Nephron (organoid): ENCODE results near the gene SHISA6.

Experiments
- H3K27ac Mint-ChIP-seq, 3 experiments: 2 replicates each; pipeline ENCODE4 v1.8.0; 2020; ENCODE audit warnings: mixed read lengths in 3 of 3, mild to moderate bottlenecking in 2 of 3, moderate library complexity in 1 of 3
- H3K27me3 Mint-ChIP-seq: 2 replicates; pipeline ENCODE4 v1.8.0; 2021; ENCODE audit warnings: low read depth, mild to moderate bottlenecking, moderate library complexity, mixed read lengths
- H3K36me3 Mint-ChIP-seq: 2 replicates; pipeline ENCODE4 v1.8.0; 2020; ENCODE audit warnings: low read depth, mixed read lengths
- H3K4me1 Mint-ChIP-seq: 2 replicates; pipeline ENCODE4 v1.8.0; 2020; ENCODE audit warnings: mixed read lengths
- H3K4me3 Mint-ChIP-seq, 3 experiments: 2 replicates each; pipeline ENCODE4 v1.8.0; 2020; ENCODE audit warnings: mild to moderate bottlenecking in 3 of 3, mixed read lengths in 3 of 3, moderate library complexity in 2 of 3
- H3K9me3 Mint-ChIP-seq: 2 replicates; pipeline ENCODE4 v1.8.0; 2020; ENCODE audit warnings: mixed read lengths
- CTCF ChIP-seq, 3 experiments: fragments of 200-600 bp; sonication (generic); IDR thresholded peaks; one replicate each; pipeline ENCODE4 v1.5.0; 2021; ENCODE audit warnings: antibody characterized with exemption in 3 of 3; ENCODE audit not compliant: unreplicated experiment in 3 of 3

Gene SHISA6

DNA sequence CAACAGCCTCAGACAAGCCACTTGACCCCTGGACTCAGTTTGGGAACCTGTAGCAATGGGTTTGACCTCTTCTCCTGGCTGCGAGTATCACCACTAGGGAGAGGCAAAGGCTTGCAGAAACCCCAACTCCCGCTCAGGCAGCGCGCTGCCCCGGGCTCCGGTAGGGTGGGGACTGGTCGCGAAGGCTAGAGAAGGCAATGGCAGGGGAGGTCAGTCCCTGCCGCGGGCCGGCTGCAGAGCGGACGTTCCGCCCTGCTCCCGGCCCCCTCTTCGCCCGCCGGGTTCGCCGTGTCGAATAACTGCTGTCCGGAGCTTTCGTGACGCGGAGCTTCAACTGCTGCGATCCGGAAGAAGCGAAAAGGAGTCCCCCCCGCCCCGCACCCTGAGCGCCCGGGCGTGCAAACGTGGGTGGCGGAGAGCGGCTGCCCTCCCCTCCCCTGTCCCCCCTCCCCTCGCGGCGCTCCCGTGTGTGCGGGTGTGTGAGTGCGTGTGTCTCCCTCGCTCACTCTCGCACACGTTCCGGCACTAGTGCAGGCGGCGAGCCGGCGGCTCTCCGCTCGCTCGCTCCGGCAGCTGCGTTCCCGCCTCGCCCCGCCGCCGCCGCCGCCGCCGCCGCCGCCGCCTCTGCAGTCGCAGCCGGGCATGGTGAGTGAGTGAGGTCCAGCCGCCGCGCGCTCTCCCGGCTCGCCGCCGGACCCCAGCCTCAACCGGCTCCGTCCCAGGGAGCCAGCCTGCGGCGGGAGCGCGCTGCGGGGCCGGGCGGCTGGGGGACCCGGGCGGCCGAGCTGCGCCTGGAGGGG lies 772 bp upstream of the SHISA6 start:
- peak in 2 of 3 experiments; percentile 3 to 28 for TF ChIP-seq CTCF (IDR thresholded peaks at IDR 0.05; ENCODE audit: unreplicated experiment in 3 of 3)
- H3K4me3 Mint-ChIP-seq = peak overlapping the region; percentile 65 to 69 (median 69)

DNA sequence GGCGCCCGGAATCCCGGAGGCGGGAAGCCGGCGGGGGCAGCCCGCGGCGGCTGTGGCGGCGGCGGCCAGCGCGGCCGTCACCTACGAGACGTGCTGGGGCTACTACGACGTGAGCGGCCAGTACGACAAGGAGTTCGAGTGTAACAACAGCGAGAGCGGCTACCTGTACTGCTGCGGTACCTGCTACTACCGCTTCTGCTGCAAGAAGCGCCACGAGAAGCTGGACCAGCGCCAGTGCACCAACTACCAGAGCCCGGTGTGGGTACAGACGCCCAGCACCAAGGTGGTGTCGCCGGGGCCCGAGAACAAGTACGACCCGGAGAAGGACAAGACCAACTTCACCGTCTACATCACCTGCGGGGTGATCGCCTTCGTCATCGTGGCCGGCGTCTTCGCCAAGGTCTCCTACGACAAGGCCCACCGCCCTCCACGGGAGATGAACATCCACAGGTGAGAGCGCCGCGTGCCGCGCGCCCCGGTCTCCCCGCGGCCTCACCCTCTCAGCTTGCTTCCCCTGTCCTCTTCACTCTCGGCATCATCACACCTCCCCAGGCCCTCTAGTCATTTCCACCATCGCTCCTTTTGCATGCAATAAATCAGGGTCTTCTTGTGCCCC lies 706 bp downstream of the SHISA6 start:
- Mint-ChIP-seq H3K9me3 (no peaks in the 10 kb centered on the region), H3K27me3 (peaks cover 86% of the 10 kb centered on the region), H3K27ac (no peak overlapping the region), H3K4me1 (peaks cover 12% of the 10 kb centered on the region), H3K4me3 (peak overlapping the region; percentile 73 to 82 (median 76)), H3K36me3 (no peaks in the 10 kb centered on the region)
- TF ChIP-seq CTCF (IDR thresholded peaks at IDR 0.05; ENCODE audit: unreplicated experiment in 3 of 3) = no peak

More for the DNA sequence above, 772 bp upstream of the SHISA6 start:
- Mint-ChIP-seq H3K9me3 (no peaks in the 10 kb centered on the region), H3K27ac (no peak overlapping the region), H3K4me1 (peaks cover 11% of the 10 kb centered on the region), H3K36me3 (no peaks in the 10 kb centered on the region), H3K27me3 (peaks cover 83% of the 10 kb centered on the region)

DNA sequence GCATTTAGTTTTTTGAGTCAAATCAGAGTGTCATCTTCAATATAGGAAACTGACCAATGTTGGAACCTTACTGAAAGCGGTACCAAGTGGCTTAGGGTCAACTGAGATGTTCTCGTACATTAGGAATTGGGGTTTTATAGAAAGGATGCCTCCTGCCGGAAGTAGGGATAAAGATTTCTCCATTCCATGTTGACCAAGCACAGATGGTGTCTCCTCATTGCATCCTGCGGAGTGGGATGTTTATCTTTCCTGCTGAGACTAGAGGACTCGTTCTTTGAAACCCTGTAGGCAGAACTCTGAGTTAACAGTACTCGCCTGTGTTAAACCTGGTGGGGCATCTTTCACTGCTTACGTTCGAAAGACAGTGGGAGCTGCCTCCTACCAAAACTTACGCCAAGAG lies 1.4 kb downstream of the SHISA6 start:
- TF ChIP-seq CTCF (IDR thresholded peaks at IDR 0.05; ENCODE audit: unreplicated experiment in 3 of 3) = no peak
- Mint-ChIP-seq H3K27ac (no peak overlapping the region), H3K4me3 (peak overlapping the region; percentile 73 to 82 (median 76)), H3K9me3 (no peaks in the 10 kb centered on the region), H3K36me3 (no peaks in the 10 kb centered on the region), H3K27me3 (peaks cover 86% of the 10 kb centered on the region), H3K4me1 (peaks cover 12% of the 10 kb centered on the region)

DNA sequence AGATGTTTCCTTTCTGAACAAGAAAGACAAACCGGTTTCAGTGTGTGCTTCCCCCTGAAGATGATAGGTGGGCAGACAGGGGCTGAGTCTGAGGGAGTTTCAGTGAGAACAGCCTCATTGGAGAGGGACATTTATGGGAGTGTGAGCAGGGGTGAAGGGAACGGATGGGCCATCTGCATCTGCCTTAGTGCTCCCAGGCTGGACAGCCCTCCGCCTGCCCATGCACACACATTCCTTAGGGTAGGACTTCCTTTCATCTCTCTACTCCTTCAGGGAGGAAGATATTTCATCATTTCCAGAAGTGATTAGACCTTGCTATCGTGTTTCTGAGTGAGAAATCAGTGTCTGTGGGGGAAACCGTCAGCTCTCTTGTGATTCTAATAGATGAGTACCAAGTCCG lies 3.8 kb downstream of the SHISA6 start:
- TF ChIP-seq CTCF (IDR thresholded peaks at IDR 0.05; ENCODE audit: unreplicated experiment in 3 of 3) = no peak
- Mint-ChIP-seq H3K27me3 (peaks cover 81% of the 10 kb centered on the region), H3K9me3 (no peaks in the 10 kb centered on the region), H3K4me3 (peak overlapping the region in 2 of 3 experiments; percentile 13 to 30), H3K4me1 (peaks cover 12% of the 10 kb centered on the region), H3K36me3 (no peaks in the 10 kb centered on the region), H3K27ac (no peak overlapping the region)

DNA sequence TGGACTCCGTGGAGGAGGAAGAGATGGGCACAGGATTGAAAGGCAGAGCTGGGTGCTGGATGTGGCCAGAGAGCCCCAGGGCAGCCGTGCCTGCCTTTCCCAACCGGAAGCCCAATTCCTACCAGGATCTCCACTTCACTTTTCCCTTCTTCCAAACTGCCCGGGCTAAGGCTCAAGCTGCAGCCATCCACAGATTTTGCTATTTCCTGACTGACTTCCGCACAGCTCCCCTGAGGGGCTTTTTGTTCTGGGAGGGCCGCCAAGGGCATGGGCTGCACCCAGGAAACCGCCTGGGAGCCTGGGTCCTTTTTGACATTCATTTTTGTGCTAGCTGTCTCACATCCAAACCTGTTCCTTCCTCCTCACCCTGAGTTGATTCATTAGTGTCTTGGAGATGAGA lies 4.2 kb downstream of the SHISA6 start:
- H3K9me3 Mint-ChIP-seq = no peaks in the 10 kb centered on the region

More for the DNA sequence above, 4.2 kb downstream of the SHISA6 start:
- TF ChIP-seq CTCF (IDR thresholded peaks at IDR 0.05; ENCODE audit: unreplicated experiment in 3 of 3) = no peak
- peaks cover 82% of the 10 kb centered on the region for H3K27me3 Mint-ChIP-seq
- peak overlapping the region in 2 of 3 experiments; percentile 13 to 30 for H3K4me3 Mint-ChIP-seq
- H3K36me3 Mint-ChIP-seq = no peaks in the 10 kb centered on the region
- H3K27ac Mint-ChIP-seq = no peak overlapping the region
- peaks cover 12% of the 10 kb centered on the region for H3K4me1 Mint-ChIP-seq
